T-helper 1 cell treated with Interleukin-12 subunit alpha and Interleukin-12 subunit beta and Interleukin-4 antibody, amounts not matched to agents 30 μg/mL and 1 μg/mL, for 36 hours (primary cell): ENCODE measurements around the gene TCF20.

Experiments
- H3K27ac Mint-ChIP-seq: one replicate; pipeline ENCODE4 v1.8.0; 2021; ENCODE audit warnings: mild to moderate bottlenecking, mixed read lengths
- H3K27me3 Mint-ChIP-seq: one replicate; pipeline ENCODE4 v1.8.0; 2021; ENCODE audit warnings: low read depth, mixed read lengths
- H3K36me3 Mint-ChIP-seq: one replicate; pipeline ENCODE4 v1.8.0; 2021; ENCODE audit warnings: low read depth, mixed read lengths
- H3K4me1 Mint-ChIP-seq: one replicate; pipeline ENCODE4 v1.8.0; 2021; ENCODE audit warnings: low read depth, mixed read lengths
- H3K4me3 Mint-ChIP-seq: one replicate; pipeline ENCODE4 v1.8.0; 2021; ENCODE audit warnings: mild to moderate bottlenecking, moderate library complexity, mixed read lengths
- H3K9me3 Mint-ChIP-seq: one replicate; pipeline ENCODE4 v1.8.0; 2021; ENCODE audit warnings: mixed read lengths

TCF20 gene

GRCh38 chr22:42268852-42269410 is 1.5 kb downstream of the TCF20 start:
- no peaks in the 10 kb centered on the region for H3K27me3 Mint-ChIP-seq
- H3K27ac Mint-ChIP-seq, result peak overlapping the region; percentile 87
- peak overlapping the region; percentile 95 for H3K4me3 Mint-ChIP-seq
- H3K9me3 Mint-ChIP-seq, result no peaks in the 10 kb centered on the region
- peaks cover 32% of the 10 kb centered on the region for H3K4me1 Mint-ChIP-seq
- peaks cover 10% of the 10 kb centered on the region for H3K36me3 Mint-ChIP-seq

DNA sequence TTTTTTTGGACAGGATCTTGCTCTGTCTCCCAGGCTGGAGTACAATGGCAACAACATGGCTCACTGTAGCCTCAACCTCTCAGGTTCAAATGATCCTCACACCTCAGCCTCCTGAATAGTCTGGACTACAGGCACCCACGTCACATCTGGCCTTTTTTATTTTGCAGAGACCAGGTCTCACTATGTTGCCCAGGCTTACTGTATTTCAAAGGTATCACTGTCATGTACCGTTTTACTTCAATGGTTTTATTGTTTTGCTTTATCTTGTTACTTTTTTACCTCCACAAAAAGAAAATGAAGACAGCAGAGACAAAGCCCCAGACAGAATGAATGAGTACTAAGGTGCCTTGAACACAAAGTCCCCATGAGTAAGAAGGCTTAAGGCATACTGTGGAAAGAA is 5.1 kb downstream of the TCF20 start:
- no peaks in the 10 kb centered on the region for H3K9me3 Mint-ChIP-seq
- no peak overlapping the region for H3K4me3 Mint-ChIP-seq
- peaks cover 13% of the 10 kb centered on the region for H3K36me3 Mint-ChIP-seq
- H3K27me3 Mint-ChIP-seq, result no peaks in the 10 kb centered on the region
- H3K27ac Mint-ChIP-seq, result no peak overlapping the region
- H3K4me1 Mint-ChIP-seq, result peaks cover 53% of the 10 kb centered on the region

DNA sequence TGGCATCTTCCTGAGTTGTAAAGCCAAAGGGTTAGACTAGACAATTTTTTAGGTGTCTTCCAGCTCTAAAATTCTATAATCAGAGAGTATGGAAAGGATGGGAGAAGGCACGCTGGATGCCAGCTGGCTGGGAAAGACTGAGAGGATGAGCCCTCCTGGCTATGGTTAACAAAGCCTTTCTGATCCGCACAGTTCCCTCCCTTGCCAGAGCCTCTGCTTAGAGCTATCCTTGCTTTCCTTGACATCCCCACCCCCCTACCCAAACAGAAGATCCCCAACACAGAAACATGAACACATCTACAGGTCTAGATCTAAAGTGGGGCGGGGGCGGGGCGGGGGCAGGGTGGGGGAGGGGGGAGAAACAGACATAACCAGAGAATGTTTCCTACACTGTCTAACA is 6.5 kb downstream of the TCF20 start:
- Mint-ChIP-seq H3K36me3 (peaks cover 11% of the 10 kb centered on the region), H3K4me3 (no peak overlapping the region), H3K27me3 (no peaks in the 10 kb centered on the region), H3K4me1 (peaks cover 60% of the 10 kb centered on the region), H3K27ac (no peak overlapping the region), H3K9me3 (no peaks in the 10 kb centered on the region)

DNA sequence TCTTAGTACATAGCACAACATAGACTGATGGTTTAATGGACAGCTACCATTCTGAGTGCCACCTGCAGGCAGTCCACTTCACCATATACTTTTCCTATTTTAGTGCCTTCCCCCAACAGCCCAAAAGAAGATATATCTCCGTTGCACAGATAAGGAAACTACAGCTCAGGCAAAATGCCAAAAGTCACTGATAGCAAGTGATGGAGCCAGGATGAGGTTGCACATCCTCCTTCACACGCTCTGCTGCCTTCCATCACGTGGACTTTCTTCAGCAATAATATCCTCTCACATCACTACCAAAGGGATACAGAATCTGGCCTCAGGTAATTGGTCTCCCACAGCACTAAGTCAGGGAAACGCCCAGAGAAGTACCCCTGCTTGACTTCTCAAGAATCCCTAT is 7.5 kb downstream of the TCF20 start:
- Mint-ChIP-seq H3K27me3 (no peaks in the 10 kb centered on the region), H3K9me3 (no peaks in the 10 kb centered on the region), H3K4me1 (peaks cover 57% of the 10 kb centered on the region), H3K4me3 (no peak overlapping the region), H3K36me3 (peaks cover 6% of the 10 kb centered on the region), H3K27ac (no peak overlapping the region)

DNA sequence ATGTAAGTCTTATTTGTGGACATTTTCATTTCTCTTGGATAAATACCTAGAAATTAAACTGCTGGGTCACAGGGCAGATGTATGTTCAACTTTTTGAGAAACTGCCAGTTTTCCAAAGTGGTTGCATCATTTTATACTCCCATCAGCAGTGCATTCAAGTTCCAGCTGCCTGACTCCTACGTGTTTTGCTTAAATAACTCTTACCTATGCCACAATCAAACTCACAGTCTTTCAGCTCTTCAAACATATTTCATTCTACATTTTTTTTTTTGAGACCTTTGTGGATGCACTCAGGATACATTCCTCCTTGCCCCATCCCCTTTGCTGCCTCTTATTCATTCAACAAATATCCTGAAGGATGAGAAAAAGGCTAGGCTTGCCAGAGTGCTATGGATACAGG is 9.2 kb downstream of the TCF20 start:
- H3K27me3 Mint-ChIP-seq, result no peaks in the 10 kb centered on the region
- H3K36me3 Mint-ChIP-seq, result peaks cover 3% of the 10 kb centered on the region
- H3K9me3 Mint-ChIP-seq, result no peaks in the 10 kb centered on the region
- no peak overlapping the region for H3K27ac Mint-ChIP-seq
- H3K4me1 Mint-ChIP-seq, result peaks cover 65% of the 10 kb centered on the region
- H3K4me3 Mint-ChIP-seq, result no peak overlapping the region

DNA sequence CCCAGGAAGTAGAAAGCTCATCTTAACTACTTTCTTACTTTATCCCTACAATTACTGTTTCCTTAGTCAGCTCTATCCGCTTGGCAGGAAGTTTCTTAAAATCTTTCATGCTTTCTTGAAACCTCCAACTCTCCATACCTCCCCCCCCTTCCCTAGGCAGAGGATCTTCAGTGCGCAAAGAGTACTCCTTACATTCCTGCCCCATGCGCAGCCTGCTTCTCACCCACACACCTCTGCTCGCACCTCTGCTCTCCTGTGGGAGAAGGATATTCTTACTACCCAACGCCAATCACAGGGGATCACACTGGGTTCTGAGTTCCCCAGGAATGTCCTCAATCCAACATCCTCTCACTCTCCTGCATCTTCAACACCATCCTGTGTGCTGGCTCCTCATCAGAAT is 12.3 kb downstream of the TCF20 start:
- Mint-ChIP-seq H3K9me3 (no peaks in the 10 kb centered on the region), H3K27me3 (no peaks in the 10 kb centered on the region), H3K4me1 (peaks cover 48% of the 10 kb centered on the region), H3K27ac (no peak overlapping the region), H3K4me3 (no peak overlapping the region), H3K36me3 (peaks cover 6% of the 10 kb centered on the region)

- no peak overlapping the region for H3K4me3 Mint-ChIP-seq
- no peaks in the 10 kb centered on the region for H3K27me3 Mint-ChIP-seq
- peaks cover 42% of the 10 kb centered on the region for H3K4me1 Mint-ChIP-seq
- H3K9me3 Mint-ChIP-seq, result no peaks in the 10 kb centered on the region
- peaks cover 6% of the 10 kb centered on the region for H3K36me3 Mint-ChIP-seq
- no peak overlapping the region for H3K27ac Mint-ChIP-seq
Observed at GRCh38 chr22:42257386-42257785, 13.1 kb downstream of the TCF20 start.

- H3K4me3 Mint-ChIP-seq, result no peak overlapping the region
- no peaks in the 10 kb centered on the region for H3K9me3 Mint-ChIP-seq
- H3K27me3 Mint-ChIP-seq, result no peaks in the 10 kb centered on the region
- peaks cover 3% of the 10 kb centered on the region for H3K36me3 Mint-ChIP-seq
- peak overlapping the region; percentile 20 for H3K27ac Mint-ChIP-seq
- H3K4me1 Mint-ChIP-seq, result peaks cover 37% of the 10 kb centered on the region
Observed at GRCh38 chr22:42256930-42257329, 13.5 kb downstream of the TCF20 start.

DNA sequence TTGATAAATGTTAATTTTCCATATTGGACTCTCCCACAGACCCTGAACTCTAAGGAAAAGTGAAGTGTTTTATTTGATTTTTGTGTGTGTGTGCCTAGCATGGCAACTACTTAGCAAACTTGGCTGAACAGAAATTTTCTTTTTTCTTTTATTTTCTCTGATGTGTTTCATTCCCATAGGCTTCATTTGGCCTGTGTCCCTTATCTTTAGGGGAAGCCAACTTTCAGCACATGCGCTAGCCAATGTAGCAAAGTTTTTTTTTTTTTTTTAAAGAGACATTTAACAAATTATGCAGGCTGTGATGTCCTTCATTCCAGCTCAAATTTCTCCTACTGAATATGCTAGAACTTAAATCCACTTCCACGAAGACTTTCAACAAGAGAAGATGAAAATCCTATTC is 14.2 kb downstream of the TCF20 start:
- Mint-ChIP-seq H3K36me3 (peaks cover 3% of the 10 kb centered on the region), H3K9me3 (no peaks in the 10 kb centered on the region), H3K27me3 (no peaks in the 10 kb centered on the region), H3K4me1 (peaks cover 34% of the 10 kb centered on the region), H3K4me3 (no peak overlapping the region), H3K27ac (no peak overlapping the region)

DNA sequence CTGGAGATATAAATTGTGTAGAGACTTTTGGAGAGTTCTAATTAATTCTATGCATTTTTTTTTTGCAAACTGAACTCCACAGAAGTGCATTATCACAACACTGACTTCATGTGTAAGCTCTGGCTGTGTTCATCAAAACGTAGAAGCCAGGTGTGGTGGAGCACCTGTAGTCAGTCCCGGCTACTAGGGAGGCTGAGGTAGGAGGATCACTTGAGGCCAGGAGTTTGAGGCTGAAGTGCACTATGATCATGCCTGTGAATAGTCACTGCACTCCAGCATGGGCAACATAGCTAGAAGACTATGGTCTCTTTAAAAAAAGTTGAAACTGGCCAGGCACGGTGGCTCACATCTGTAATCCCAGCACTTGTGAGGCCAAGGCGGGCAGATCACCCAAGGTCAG is 20.6 kb downstream of the TCF20 start:
- H3K9me3 Mint-ChIP-seq, result no peaks in the 10 kb centered on the region
- H3K36me3 Mint-ChIP-seq, result peaks cover 7% of the 10 kb centered on the region
- peaks cover 12% of the 10 kb centered on the region for H3K4me1 Mint-ChIP-seq
- H3K27ac Mint-ChIP-seq, result no peak overlapping the region
- no peaks in the 10 kb centered on the region for H3K27me3 Mint-ChIP-seq
- no peak overlapping the region for H3K4me3 Mint-ChIP-seq

GRCh38 chr22:42248995-42249394 is 21.5 kb downstream of the TCF20 start:
- H3K9me3 Mint-ChIP-seq, result no peaks in the 10 kb centered on the region
- no peak overlapping the region for H3K27ac Mint-ChIP-seq
- peaks cover 9% of the 10 kb centered on the region for H3K4me1 Mint-ChIP-seq
- H3K4me3 Mint-ChIP-seq, result no peak overlapping the region
- peaks cover 8% of the 10 kb centered on the region for H3K36me3 Mint-ChIP-seq
- H3K27me3 Mint-ChIP-seq, result no peaks in the 10 kb centered on the region

DNA sequence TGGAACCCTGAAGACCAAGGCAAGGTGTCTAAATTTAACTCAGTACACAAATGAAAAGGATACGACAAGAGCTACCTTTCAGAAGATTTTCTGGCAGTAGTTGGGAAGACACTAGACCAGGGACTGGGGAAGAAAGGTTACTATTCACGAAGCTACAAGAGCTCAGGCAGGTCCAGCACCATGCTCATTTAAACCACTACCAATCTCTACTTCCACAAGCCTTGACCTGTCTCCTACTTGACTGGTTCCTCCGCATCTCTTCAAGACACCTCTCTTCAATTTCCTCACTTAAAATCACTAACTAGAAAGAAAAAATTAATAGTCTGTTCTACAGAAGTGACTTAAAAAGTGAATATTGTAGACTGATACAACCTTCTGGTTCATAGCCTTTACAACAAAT is 22.9 kb downstream of the TCF20 start:
- Mint-ChIP-seq H3K9me3 (no peaks in the 10 kb centered on the region), H3K4me1 (peaks cover 12% of the 10 kb centered on the region), H3K27ac (no peak overlapping the region), H3K27me3 (no peaks in the 10 kb centered on the region), H3K4me3 (no peak overlapping the region), H3K36me3 (peaks cover 8% of the 10 kb centered on the region)

GRCh38 chr22:42243802-42244060 is 26.7 kb downstream of the TCF20 start:
- no peaks in the 10 kb centered on the region for H3K27me3 Mint-ChIP-seq
- peaks cover 5% of the 10 kb centered on the region for H3K36me3 Mint-ChIP-seq
- H3K4me3 Mint-ChIP-seq, result no peak overlapping the region
- H3K27ac Mint-ChIP-seq, result no peak overlapping the region
- H3K4me1 Mint-ChIP-seq, result peaks cover 13% of the 10 kb centered on the region
- no peaks in the 10 kb centered on the region for H3K9me3 Mint-ChIP-seq

GRCh38 chr22:42236848-42237247 is 33.6 kb downstream of the TCF20 start:
- Mint-ChIP-seq H3K27me3 (no peaks in the 10 kb centered on the region), H3K36me3 (peaks cover 15% of the 10 kb centered on the region), H3K4me3 (no peak overlapping the region), H3K27ac (no peak overlapping the region), H3K9me3 (peaks cover 11% of the 10 kb centered on the region), H3K4me1 (peaks cover 31% of the 10 kb centered on the region)

- Mint-ChIP-seq H3K9me3 (peaks cover 11% of the 10 kb centered on the region), H3K27ac (no peak overlapping the region)
Observed at GRCh38 chr22:42236268-42236667, 34.2 kb downstream of the TCF20 start.

DNA sequence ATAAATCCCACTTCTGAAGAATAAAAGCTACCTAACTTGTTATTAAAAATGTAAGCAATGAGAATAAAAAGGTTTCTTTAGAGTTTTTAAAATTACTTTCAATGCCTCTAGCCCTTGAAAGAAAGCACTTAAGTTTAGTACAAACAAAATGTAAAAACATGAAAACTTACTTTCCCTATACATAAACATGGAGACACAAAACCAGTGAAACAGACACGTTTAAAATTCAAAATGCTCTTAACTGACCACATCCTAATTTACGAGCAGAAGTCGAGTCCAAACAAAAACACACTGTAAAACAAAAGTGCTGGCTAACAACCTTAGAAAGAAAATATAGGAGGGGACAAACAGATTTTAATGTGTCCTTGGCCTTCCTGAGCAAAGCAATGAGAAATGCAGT is 36.6 kb downstream of the TCF20 start:
- no peak overlapping the region for H3K27ac Mint-ChIP-seq
- H3K4me3 Mint-ChIP-seq, result no peak overlapping the region
- peaks cover 13% of the 10 kb centered on the region for H3K36me3 Mint-ChIP-seq
- peaks cover 11% of the 10 kb centered on the region for H3K9me3 Mint-ChIP-seq
- H3K4me1 Mint-ChIP-seq, result peaks cover 30% of the 10 kb centered on the region
- H3K27me3 Mint-ChIP-seq, result no peaks in the 10 kb centered on the region

More at GRCh38 chr22:42236268-42236667, 34.2 kb downstream of the TCF20 start:
- Mint-ChIP-seq H3K4me1 (peaks cover 29% of the 10 kb centered on the region), H3K4me3 (no peak overlapping the region), H3K27me3 (no peaks in the 10 kb centered on the region), H3K36me3 (peaks cover 15% of the 10 kb centered on the region)
